K562 (cell line): ENCODE measurements around the gene CHST14. TPM values are rescaled to one million over a fixed set of nuclear protein-coding genes. Genes with fewer than 3 reads are reported as not detected.

Source experiments
- ATF1 ChIP-seq, 2 experiments: fragments of 450-650 bp in 1 of 2; IDR thresholded peaks; 2 replicates each; pipeline ENCODE4 v1.6.1; 2016; ENCODE audit warnings: missing compliant biosample characterization in 1 of 2, missing genetic modification characterization in 1 of 2
- BMI1 ChIP-seq: fragments of 150-350 bp; IDR thresholded peaks from 2 replicates; pipeline ENCODE4 v1.6.1; 2014; ENCODE audit warnings: low read length
- CHD1 ChIP-seq: fragments of 200-600 bp; sonication (generic); IDR thresholded peaks from one replicate; pipeline ENCODE4 v1.6.1; 2012; ENCODE audit warnings: mild to moderate bottlenecking, moderate library complexity, low read length, inconsistent platforms
- CREB1 ChIP-seq, 2 experiments: sonication (generic) in 1 of 2; formaldehyde crosslinking in 1 of 2; IDR thresholded peaks; 2 replicates each; pipeline versions ENCODE4 v1.6.1 to v1.8.0; 2012 to 2022; ENCODE audit warnings: inconsistent platforms in 1 of 2, mild to moderate bottlenecking in 1 of 2, missing genetic modification reagents in 1 of 2, moderate library complexity in 1 of 2
- CTBP1 ChIP-seq: fragments of 450-650 bp; IDR thresholded peaks from 2 replicates; pipeline ENCODE4 v1.6.1; 2016; ENCODE audit warnings: borderline replicate concordance
- FOSL1 ChIP-seq: fragments of 200-800 bp; sonication (Bioruptor generic); conservative IDR thresholded peaks from 2 replicates; pipeline ENCODE4 v1.6.1; 2016; ENCODE audit warnings: missing genetic modification characterization, missing compliant biosample characterization
- HDAC2 ChIP-seq: fragments of 450-650 bp; IDR thresholded peaks from 2 replicates; pipeline ENCODE4 v1.6.1; 2016; ENCODE audit warnings: mild to moderate bottlenecking
- HNRNPK ChIP-seq: fragments of 200-400 bp; formaldehyde crosslinking; IDR thresholded peaks from one replicate; pipeline ENCODE4 v1.6.1; 2018; ENCODE audit warnings: mild to moderate bottlenecking, low read depth, low read length; ENCODE audit not compliant: poor library complexity, severe bottlenecking
- HNRNPLL ChIP-seq: fragments of 200-400 bp; formaldehyde crosslinking; IDR thresholded peaks from 2 replicates; pipeline ENCODE4 v1.6.1; 2017; ENCODE audit warnings: low read length, low read depth, mild to moderate bottlenecking; ENCODE audit not compliant: poor library complexity, severe bottlenecking
- NFIC ChIP-seq: fragments of 450-650 bp; IDR thresholded peaks from 2 replicates; pipeline ENCODE4 v1.6.1; 2017; ENCODE audit warnings: mild to moderate bottlenecking, inconsistent platforms
- NR2C1 ChIP-seq, 2 experiments: fragments of 450-650 bp; IDR thresholded peaks; 2 replicates each; pipeline ENCODE4 v1.6.1; 2017; ENCODE audit warnings: mild to moderate bottlenecking in 2 of 2, antibody characterized with exemption in 1 of 2, inconsistent platforms in 1 of 2, missing compliant biosample characterization in 1 of 2, missing genetic modification characterization in 1 of 2
- NR2F6 ChIP-seq: fragments of 450-650 bp; formaldehyde crosslinking; IDR thresholded peaks from 2 replicates; pipeline ENCODE4 v1.4.0; 2020; ENCODE audit warnings: mild to moderate bottlenecking
- NRF1 ChIP-seq, 2 experiments: fragments of 450-650 bp; IDR thresholded peaks in 1 of 2; conservative IDR thresholded peaks in 1 of 2; 2 replicates each; pipeline ENCODE4 v1.6.1; 2014; ENCODE audit warnings: mild to moderate bottlenecking in 2 of 2
- RB1 ChIP-seq: fragments of 450-650 bp; IDR thresholded peaks from 2 replicates; pipeline ENCODE4 v1.6.1; 2017; ENCODE audit warnings: low read depth, mild to moderate bottlenecking
- RBM22 ChIP-seq: fragments of 200-400 bp; formaldehyde crosslinking; IDR thresholded peaks from 2 replicates; pipeline ENCODE4 v1.6.1; 2018; ENCODE audit warnings: low read length, low read depth; ENCODE audit not compliant: poor library complexity, severe bottlenecking
- SNIP1 ChIP-seq: fragments of 450-650 bp; IDR thresholded peaks from 2 replicates; pipeline ENCODE4 v1.7.1; 2017; ENCODE audit warnings: low read depth, mild to moderate bottlenecking
- TARDBP ChIP-seq: fragments of 450-650 bp; IDR thresholded peaks from 2 replicates; pipeline ENCODE4 v1.6.1; 2016
- ZBTB1 ChIP-seq: sonication (generic); formaldehyde crosslinking; IDR thresholded peaks from 2 replicates; pipeline ENCODE4 v1.8.1; 2023; ENCODE audit warnings: missing genetic modification reagents, low read depth, mild to moderate bottlenecking, borderline replicate concordance
- ZNF408 ChIP-seq: fragments of 250-450 bp; sonication (Bioruptor Pico); IDR thresholded peaks from 2 replicates; pipeline ENCODE4 v1.4.0; 2020; ENCODE audit warnings: low read depth, mild to moderate bottlenecking, moderate library complexity
- polyA plus RNA-seq, 8 experiments: library from polyadenylated mRNA; depleted of rRNA in 4 of 8; stranded (reverse) in 5 of 8; unstranded in 3 of 8; fragments of >200 nt; fragmentation: Nextera tagmentation in 2 of 8; fragmentation: Illumina TruSeq in 1 of 8; extraction: Ambion mirVana in 2 of 8; extraction: Trizol in 1 of 8; gene quantifications; 2 replicates each; pipeline versions ENCODE4 v1.2.1 to v1.2.3, GENCODE V29; 2011 to 2014; ENCODE audit warnings: inconsistent platforms in 1 of 8, missing spikeins in 1 of 8
- total RNA-seq, 7 experiments: library from RNA; depleted of rRNA in 6 of 7; stranded (reverse); fragments of >200 nt in 6 of 7; fragmentation: Illumina TruSeq in 2 of 7; extraction: Trizol in 2 of 7; gene quantifications; 2 replicates each; pipeline versions ENCODE4 v1.2.1 to v1.2.3, GENCODE V29; 2011 to 2021; ENCODE audit warnings: low replicate concordance in 1 of 7
- TF ChIP-seq, protein P1 (sequence below): fragments of 450-650 bp; IDR thresholded peaks from 2 replicates; pipeline ENCODE4 v1.6.1; 2018; ENCODE audit not compliant: partially characterized antibody
- TF ChIP-seq, protein P2 (sequence below): fragments of 450-650 bp; IDR thresholded peaks from 2 replicates; pipeline ENCODE4 v1.6.1; 2016
- TF ChIP-seq, protein P3 (sequence below), 2 experiments: fragments of 450-650 bp in 1 of 2; sonication (generic) in 1 of 2; formaldehyde crosslinking in 1 of 2; IDR thresholded peaks in 1 of 2; conservative IDR thresholded peaks in 1 of 2; 2 replicates each; pipeline versions ENCODE4 v1.6.1 to v1.8.1; 2016 to 2023; ENCODE audit warnings: mild to moderate bottlenecking in 2 of 2, moderate library complexity in 2 of 2, inconsistent platforms in 1 of 2, missing genetic modification reagents in 1 of 2

Gene CHST14
- total and polyA plus RNA-seq, 9 of the 15 experiments (the other 6 are each of a cell fraction or from before 2014, with no cell fraction given), result 1.6 to 12.1 (median 4.5) TPM

DNA sequence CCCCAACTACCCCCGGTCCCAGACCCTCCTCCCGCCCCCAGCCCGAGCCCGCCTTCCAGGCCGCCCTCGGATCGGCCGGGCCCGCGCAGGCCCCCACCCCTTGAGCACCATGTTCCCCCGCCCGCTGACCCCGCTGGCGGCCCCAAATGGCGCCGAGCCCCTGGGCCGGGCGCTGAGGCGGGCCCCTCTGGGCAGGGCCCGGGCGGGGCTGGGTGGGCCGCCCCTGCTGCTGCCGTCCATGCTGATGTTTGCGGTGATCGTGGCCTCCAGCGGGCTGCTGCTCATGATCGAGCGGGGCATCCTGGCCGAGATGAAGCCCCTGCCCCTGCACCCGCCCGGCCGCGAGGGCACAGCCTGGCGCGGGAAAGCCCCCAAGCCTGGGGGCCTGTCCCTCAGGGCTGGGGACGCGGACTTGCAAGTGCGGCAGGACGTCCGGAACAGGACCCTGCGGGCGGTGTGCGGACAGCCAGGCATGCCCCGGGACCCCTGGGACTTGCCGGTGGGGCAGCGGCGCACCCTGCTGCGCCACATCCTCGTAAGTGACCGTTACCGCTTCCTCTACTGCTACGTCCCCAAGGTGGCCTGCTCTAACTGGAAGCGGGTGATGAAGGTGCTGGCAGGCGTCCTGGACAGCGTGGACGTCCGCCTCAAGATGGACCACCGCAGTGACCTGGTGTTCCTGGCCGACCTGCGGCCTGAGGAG, 472 bp downstream of the CHST14 start (continued):
- TF ChIP-seq, protein P1, sequence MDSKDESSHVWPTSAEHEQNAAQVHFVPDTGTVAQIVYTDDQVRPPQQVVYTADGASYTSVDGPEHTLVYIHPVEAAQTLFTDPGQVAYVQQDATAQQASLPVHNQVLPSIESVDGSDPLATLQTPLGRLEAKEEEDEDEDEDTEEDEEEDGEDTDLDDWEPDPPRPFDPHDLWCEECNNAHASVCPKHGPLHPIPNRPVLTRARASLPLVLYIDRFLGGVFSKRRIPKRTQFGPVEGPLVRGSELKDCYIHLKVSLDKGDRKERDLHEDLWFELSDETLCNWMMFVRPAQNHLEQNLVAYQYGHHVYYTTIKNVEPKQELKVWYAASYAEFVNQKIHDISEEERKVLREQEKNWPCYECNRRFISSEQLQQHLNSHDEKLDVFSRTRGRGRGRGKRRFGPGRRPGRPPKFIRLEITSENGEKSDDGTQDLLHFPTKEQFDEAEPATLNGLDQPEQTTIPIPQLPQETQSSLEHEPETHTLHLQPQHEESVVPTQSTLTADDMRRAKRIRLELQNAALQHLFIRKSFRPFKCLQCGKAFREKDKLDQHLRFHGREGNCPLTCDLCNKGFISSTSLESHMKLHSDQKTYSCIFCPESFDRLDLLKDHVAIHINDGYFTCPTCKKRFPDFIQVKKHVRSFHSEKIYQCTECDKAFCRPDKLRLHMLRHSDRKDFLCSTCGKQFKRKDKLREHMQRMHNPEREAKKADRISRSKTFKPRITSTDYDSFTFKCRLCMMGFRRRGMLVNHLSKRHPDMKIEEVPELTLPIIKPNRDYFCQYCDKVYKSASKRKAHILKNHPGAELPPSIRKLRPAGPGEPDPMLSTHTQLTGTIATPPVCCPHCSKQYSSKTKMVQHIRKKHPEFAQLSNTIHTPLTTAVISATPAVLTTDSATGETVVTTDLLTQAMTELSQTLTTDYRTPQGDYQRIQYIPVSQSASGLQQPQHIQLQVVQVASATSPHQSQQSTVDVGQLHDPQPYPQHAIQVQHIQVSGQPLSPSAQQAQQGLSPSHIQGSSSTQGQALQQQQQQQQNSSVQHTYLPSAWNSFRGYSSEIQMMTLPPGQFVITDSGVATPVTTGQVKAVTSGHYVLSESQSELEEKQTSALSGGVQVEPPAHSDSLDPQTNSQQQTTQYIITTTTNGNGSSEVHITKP, result peak; percentile 49
- TF ChIP-seq HNRNPK, result no peak
- TF ChIP-seq CTBP1, result peak; percentile 60; the same call in 1 of the 2 replicates
- TF ChIP-seq ZBTB1 (CRISPR knock-in tag), result 0 out of 2 replicates have a peak, but pooled peaks have one; percentile 21
- TF ChIP-seq, protein P2, sequence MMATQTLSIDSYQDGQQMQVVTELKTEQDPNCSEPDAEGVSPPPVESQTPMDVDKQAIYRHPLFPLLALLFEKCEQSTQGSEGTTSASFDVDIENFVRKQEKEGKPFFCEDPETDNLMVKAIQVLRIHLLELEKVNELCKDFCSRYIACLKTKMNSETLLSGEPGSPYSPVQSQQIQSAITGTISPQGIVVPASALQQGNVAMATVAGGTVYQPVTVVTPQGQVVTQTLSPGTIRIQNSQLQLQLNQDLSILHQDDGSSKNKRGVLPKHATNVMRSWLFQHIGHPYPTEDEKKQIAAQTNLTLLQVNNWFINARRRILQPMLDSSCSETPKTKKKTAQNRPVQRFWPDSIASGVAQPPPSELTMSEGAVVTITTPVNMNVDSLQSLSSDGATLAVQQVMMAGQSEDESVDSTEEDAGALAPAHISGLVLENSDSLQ, result no peak
- TF ChIP-seq ZNF408 (CRISPR knock-in tag), result no peak
- 0 out of 2 replicates have a peak, but pooled peaks have one; percentile 8 for TF ChIP-seq NFIC
- TF ChIP-seq RB1, result peak; percentile 44
- TF ChIP-seq HDAC2, result no peak; the same call in 1 of the 2 replicates
- TF ChIP-seq SNIP1, result no peak
- TF ChIP-seq CHD1, result peak; percentile 67
- TF ChIP-seq CREB1 (IDR thresholded peaks at IDR 0.05), result 0 out of 2 replicates have a peak, but pooled peaks have one; percentile 16
- TF ChIP-seq CREB1 (CRISPR knock-in tag; IDR thresholded peaks at IDR 0.05), result no peak
- TF ChIP-seq HNRNPLL, result peak; percentile 47
- TF ChIP-seq, protein P3, sequence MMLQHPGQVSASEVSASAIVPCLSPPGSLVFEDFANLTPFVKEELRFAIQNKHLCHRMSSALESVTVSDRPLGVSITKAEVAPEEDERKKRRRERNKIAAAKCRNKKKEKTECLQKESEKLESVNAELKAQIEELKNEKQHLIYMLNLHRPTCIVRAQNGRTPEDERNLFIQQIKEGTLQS (IDR thresholded peaks at IDR 0.05), result no peak
- TF ChIP-seq, protein P3 (CRISPR knock-in tag; conservative IDR thresholded peaks at IDR 0.05), result no peak
- TF ChIP-seq NR2F6 (CRISPR knock-in tag), result no peak
- no peak for TF ChIP-seq NR2C1 (IDR thresholded peaks at IDR 0.05)
- TF ChIP-seq NR2C1 (tag; IDR thresholded peaks at IDR 0.05), result no peak
- peak; percentile 51 to 62; a peak in 3 of 4 replicates for TF ChIP-seq NRF1 (conservative IDR thresholded peaks at IDR 0.05 in 1 of 2, IDR thresholded peaks at IDR 0.05 in 1 of 2)
- peak; percentile 84 for TF ChIP-seq RBM22
- TF ChIP-seq ATF1 (CRISPR knock-in tag; IDR thresholded peaks at IDR 0.05), result no peak
- 0 out of 2 replicates have a peak, but pooled peaks have one; percentile 25 for TF ChIP-seq ATF1 (tag; IDR thresholded peaks at IDR 0.05)
- TF ChIP-seq BMI1, result no peak
- TF ChIP-seq FOSL1, result no peak
- TF ChIP-seq TARDBP, result 0 out of 2 replicates have a peak, but pooled peaks have one; percentile 21
